Kidney tubule cell (primary cell): Measurements from ENCODE around the gene RHBDL2.
A peak's percentile ranks its signal among the peaks of the same experiment; 100 is the strongest.
"Not testable (repeated sequence)": the region's sequence is repeated elsewhere in the genome, so short reads cannot be mapped to it uniquely, and the experiment has no call there.

Source experiments
- DNase-seq: peaks from one replicate; pipeline ENCODE4 v3.0.0-alpha.2; 2018; ENCODE audit warnings: low spot score

RHBDL2 gene

DNA sequence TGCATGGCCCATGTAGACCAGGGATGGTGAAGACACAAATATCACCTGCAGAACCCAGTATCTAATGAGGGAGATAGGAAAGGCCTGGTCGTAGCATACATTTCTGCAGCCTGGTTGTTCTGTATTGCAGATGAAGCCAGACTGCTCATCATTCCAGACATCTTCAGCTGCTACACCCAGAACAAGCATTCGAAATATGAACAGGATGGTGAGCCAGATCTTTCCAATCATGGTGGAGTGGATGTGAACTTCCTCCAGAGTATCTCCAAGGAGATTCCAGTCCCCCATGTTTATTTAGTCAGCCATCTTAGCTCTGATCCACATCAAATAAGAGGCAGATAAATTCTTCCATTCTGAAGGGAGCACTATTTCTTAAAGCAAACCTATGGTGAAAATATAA lies 65.8 kb downstream of the RHBDL2 start:
- DNase-seq = no peak

DNA sequence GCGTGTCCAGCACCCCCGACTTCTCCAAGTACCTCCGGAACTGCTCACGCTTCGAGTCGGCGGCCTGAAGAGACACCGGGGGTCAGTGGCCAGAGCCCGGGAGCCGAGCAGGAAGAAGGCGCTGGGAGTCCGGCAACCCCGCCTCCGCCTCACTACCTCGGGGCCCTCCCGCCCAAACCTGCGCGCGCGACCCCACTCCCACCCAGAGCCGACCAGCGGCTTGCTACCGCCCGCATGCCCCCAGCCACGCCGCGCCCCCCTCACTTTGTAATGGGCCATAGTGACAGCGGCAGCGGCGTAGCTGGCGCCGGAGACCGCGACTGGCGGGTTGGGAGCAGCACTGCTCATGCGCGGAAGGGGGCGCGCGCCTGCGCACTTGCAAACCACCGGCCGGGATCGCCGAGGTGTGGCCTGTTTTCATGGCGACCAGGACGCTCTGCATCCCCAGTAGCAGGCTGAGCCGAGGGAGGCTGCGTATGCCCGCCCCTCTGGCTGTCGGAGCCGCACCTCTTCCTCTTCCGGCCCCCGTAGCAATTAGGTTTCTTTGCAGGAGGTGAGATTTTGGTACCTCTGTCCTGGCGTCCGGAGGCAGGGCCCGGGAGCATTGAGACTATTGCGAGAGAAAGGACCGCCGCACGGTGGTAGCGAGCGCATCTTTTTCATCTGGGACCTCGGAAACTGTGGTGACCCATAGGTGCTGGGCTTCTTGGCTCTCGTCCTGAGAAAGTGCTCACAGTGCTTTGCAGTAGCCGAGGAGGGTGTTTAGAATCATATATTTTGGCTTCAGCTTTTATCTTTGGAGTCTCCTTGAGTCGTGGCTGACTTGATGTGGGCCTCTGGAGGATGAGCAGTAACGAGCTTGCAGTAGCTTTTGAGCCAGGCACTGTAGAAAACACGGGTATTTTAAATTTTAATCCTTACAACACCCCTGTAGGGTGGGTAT lies 68.3 kb downstream of the RHBDL2 start, which contains the start of gene MYCBP:
Gene MYCBP, minus strand, starts transcription at position 322 of the 943 bp plus-strand sequence. Its CDS starts 43 bp downstream, at position 279.
- peak; percentile 97 for DNase-seq

DNA sequence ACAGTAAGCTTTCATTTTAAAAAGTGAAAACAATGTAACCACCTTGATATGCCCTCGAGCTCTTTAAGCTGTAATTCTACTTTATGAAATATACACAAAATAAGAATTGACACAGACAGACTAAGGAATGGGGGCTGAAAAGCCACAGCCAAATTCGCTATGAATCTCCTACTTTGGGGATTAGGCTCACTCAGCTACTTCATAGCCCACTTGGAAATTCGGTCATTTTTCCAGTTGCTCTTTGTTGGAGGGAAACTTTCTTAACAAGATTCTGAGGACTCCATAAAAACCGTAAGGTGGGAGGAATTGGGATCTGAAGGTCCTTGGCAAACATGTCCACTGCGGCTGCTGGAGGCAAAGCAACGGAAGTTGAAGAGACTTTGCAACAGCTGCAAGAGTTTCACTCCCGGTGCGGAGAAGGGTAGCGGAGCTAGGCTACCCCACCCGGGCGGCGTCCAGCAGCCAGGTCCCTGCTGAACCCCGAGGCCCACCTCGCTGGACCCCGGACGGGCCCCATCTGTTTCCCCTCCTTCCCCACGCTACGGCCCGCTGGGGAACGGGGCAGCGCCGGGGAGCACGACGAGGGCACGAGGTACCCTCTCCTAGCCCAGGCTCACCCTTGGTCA lies 69.1 kb downstream of the RHBDL2 start:
- peak; percentile 28 for DNase-seq

DNA sequence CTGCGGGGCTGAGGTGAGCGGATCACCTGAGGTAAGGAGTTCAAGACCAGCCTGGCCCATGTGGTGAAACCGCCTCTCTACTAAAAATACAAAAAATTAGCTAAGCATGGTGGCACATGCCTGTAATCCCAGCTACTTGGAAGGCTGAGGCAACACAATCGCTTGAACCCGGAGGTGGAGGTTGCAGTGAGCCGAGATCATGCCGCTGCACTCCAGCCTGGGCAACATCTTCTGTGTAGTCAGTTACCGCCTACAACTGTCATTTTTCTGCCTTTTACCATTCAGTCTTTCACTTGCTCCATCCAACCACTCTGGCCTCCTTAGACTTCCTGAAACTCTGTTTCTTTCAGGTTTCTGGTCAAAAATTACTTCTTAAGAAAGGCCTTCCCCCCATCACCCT lies 70.6 kb downstream of the RHBDL2 start:
- no peak for DNase-seq

DNA sequence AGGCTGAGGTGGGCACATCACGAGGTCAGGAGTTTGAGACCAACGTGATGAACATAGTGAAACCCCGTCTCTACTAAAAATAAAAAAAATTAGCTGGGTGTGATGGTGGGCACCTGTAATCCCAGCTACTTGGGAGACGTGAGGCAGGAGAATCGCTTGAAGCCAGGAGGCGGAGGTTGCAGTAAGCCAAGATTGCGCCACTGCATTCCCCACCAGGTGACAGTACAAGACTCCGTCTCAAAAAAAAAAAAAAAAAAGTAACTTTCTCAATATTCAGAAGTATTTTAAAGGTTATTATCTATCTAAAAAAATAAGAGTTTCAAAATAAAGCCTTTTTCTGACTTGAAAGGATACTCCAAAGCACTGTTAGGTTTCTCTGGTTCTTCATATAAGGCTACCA lies 74.4 kb downstream of the RHBDL2 start:
- DNase-seq = no peak

DNA sequence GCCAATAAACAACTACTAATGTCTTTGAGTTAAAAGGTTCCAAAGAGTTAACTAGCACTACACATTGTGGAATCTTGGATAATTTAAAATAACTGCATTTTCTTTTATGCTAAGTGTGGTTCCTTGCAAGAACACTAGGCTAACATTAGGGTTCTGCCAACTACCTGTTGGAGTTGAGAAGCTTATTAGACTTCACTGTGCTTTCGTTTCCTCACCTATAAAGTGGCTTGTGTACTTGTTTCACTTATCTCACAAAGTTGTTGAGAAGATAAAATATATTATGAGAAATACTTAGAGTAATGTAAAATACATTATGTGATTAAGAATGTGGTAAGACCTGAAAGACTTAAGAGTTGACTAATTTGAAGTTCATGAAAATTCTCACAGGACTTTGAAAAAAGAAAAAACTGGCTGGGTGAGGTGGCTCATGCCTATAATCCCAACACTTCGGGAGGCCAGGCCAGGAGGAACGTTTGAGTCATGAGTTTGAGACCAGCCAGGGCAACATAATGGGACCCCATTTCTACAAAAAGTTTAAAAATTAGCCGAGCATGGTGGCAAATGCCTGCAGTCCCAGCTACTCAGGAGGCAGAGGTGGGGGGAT lies 76.4 kb downstream of the RHBDL2 start:
- no peak for DNase-seq

DNA sequence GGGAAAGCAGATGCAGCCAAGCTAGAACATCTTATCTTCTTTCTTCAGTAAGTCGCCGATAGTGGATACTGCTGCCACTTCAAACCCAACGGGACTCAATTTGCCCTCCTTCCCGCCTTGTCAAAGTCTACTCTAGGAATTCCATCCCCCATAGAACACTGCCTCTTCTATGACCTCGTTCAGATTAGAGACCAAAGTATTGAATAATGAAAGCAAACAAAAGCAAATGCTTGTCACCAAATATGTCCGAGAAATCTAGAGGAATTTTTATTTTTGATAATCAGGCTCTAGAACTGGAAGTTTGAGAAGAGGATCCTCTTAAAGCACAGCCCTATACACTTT lies 81.2 kb downstream of the RHBDL2 start:
- no peak for DNase-seq

DNA sequence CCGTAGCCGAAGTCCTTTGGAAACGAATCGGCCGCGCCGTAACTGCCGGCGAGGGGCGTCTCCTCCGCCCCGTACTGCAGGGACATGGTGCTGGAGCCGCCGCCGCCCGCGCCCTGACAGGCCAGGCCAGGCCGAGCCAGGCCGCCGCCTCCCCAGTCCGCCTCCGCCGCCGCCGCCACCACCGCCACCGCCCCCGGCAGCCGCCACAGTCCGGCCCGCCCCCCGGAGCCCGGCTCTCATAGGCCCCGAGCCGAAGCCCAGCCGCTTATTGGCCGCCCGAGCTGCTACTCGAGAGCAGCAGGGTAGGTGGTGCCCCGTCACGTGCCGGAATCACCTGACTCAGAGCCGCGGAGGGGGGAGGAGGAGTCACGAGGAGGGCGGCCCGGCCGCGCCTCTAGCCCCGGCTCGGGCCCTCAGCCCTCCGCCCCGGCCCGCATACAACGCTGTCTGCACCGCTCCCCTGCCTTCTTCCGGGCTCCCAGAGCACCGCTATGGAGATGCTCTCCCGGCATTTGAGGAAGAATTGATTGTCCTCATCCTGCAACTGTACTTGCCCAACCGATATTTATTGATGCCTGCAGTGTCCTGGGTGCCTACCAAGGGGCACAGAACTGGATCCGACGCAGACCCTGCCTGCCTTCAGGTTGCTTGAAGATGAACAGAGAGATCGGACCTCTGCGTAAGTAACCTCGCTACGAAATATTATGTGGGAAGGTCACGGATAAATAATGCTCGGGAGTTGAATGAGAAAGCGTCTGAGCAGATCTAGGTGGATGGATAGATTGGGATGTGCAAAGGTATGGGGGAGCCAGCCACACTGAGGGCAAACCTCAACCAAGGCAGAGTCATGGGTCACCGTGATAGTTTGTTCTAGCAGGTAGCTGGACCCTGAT lies 81.8 kb downstream of the RHBDL2 start, which contains the start of gene RRAGC:
Gene RRAGC, minus strand, starts transcription at position 212 of the 893 bp plus-strand sequence. Its CDS starts 126 bp downstream, at position 86.
- DNase-seq = peak; percentile 98

DNA sequence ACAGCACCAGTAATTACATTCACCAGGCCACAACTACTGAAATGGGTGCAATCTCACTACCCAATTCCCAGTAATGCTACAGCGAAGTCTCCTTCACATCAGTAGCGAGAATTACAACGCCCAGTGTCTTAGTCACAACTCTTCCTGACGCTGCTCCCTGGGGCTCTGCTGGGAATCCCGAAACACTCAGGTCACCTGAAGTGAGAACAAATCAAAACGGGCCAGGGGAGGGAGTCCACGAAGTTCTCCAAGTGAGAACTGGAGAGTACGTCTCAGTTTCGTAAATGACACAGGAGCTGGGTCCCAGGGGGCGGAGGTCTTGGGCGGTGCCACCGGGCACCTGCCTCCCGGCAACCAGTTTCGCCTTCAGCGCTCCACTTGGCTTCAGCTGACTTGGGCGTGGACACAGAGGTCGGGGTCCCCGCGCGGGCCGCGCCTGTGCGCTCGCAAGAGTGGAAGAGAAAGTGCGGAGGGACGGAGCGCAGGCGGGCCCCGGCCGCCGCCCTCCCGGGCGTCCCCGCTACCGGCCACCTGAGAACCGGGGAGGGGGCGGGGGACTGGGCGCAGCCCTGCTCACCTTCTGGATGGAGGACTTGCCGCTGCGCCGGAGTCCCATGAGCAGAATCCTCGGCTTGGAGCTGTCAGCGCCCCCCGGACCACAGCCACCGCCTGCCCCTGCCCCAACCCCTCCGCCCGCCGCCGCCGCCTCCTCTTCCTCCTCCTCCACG lies 82.6 kb downstream of the RHBDL2 start:
- peak; percentile 86 for DNase-seq

DNA sequence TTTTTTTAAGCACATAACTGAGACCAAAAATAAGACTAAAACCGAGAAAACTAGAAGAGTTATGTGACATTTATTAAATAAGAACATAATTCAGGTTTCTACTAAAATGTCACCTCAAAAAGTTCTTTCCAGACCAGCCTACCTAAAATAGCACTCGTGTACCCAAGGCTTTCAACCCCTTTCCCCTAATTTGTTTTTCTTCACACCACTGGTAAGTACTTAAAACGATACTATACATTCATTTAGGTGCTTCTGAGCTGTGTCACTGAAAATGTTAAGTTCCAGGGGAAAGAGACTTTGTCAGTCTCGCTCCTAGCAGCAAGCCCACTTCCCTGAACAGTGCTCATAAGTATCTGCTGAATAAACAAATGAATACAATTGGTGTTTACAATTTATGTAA lies 88.8 kb downstream of the RHBDL2 start:
- no peak for DNase-seq

DNA sequence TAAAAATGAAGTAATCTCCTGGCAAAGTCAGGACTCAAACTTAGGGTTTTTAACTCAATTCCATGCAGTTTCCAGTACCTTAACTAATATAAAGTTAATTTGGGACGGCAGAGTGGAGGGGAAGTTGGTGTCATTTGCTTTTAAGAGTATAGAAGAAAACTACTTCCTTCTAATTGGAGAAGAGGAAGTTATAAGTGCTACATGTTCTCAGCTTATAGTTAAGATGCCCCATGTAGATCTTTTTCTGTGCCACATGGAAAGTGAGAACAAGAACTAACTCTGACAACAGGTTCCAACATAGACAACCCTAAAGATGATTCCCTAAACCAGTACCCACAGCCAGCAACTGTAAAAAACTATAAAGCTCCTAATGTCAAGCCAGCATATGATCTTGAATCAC lies 93.6 kb downstream of the RHBDL2 start:
- no peak for DNase-seq

DNA sequence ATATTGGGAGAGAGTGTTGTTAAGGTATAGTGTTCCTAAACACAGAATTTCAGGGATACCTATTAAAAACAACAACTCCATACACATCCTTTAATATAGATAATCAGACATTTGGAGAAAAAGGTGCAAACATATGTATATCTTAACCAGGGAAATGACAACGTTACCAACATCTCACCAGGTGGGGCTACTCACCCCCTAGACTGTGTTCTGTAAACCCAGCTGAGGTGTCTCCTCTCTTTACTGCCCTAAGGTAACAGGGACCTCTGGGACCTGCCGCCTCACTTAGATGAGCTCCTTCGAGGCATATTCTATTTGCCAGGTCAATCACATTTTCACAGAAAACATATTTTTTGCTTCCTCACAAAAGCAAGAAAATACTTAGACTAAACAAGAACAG lies 95.4 kb downstream of the RHBDL2 start:
- DNase-seq = no peak

DNA sequence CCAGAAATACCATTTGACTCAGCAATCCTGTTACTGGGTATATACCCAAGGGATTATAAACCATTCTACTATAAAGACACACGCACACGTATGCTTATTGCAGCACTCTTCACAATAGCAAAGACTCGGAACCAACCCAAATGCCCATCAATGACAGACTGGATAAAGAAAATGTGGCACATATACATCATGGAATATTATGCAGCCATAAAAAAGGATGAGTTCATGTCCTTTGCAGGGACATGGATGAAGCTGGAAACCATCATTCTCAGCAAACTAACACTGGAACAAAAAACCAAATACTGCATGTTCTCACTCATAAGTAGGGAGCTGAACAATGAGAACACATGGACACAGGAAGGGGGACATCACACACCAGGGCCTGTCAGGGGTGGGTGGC lies 96.5 kb downstream of the RHBDL2 start:
- not testable (repeated sequence) for DNase-seq

DNA sequence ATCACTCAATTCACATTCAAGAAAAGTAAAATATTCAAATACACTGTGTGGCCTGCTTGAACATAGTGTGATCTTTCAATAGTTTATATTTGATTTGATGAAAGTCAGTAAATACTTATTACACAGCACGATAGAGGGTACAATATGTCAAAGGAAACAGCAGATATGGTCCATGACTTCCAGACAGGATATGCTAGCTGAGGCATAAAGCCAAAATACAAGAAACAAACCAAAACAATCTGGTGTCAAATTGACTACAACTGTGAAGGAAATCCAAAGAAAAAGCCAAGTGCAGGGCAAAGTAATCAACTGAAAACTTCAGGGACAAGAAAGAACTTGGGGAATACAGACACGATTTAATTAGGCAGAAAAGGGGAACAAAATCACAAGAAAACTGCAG lies 101.3 kb downstream of the RHBDL2 start:
- DNase-seq = no peak

DNA sequence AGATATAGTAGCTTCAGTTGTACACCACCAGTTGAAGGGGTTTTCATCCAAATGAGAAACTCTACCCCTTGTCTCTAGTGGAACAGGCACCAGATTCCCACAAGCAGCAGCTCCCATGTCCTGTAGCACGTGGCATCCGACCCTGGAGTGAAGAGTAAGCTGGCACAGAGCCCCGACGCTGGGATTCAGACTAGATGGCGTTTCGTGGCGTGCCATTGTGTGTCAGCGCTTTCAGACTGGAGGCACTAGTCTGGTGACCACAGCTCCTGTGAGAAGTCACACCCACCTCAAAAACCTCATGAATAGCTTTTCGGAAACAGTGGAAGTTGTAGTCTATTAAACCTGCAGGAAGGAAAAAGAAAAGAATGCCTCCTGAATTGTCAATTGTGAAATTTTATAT lies 102.3 kb downstream of the RHBDL2 start:
- no peak for DNase-seq

DNA sequence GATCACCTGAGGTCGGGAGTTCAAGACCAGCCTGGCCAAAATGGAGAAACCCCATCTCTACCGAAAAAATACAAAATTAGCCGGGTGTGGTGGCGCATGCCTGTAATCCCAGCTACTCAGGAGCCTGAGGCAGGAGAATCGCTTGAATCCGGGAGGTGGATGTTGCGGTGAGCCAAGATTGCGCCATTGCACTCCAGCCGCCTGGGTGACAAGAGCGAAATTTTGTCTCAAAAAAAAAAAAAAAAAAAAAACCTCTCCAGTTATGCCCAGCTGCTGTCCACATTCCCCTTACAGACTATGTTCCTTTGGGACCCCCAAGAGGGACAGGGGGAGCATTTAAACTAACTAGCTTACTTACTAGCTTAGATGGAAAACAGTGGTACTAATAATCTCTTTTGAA lies 105.3 kb downstream of the RHBDL2 start:
- DNase-seq = not testable (repeated sequence)
